Measurements from ENCODE around the gene DGKH. TPM values are rescaled to one million over a fixed set of nuclear protein-coding genes. Genes with fewer than 3 reads are reported as not detected.
"Not testable (repeated sequence)": the region's sequence is repeated elsewhere in the genome, so short reads cannot be mapped to it uniquely, and the experiment has no call there.

DGKH gene
- total RNA-seq, 4 donors from 2014 or later = 18.6 to 32.5 (median 19.6) TPM

- Histone ChIP-seq H3K9me3 (no peaks in the 10 kb centered on the region), H3K4me1 (no peaks in the 10 kb centered on the region), H3K36me3 (peaks cover 0 to 19% of the 10 kb centered on the region in 2 donors), H3K27ac (no peak overlapping the region), H3K27me3 (no peaks in the 10 kb centered on the region), H3K4me3 (no peak overlapping the region)
- 73% methylated on average over 1 of the region's 1 CpG; no CpG with 5 or more reads in 1 of the 2 donors for WGBS, 2 donors (ENCODE audit: low coverage in 1 of 2)
- no peak for ATAC-seq
- no peak for TF ChIP-seq POLR2A (IDR thresholded peaks at IDR 0.05)
- no peak for TF ChIP-seq CTCF (IDR thresholded peaks at IDR 0.05)
- no peak for TF ChIP-seq EP300 (IDR thresholded peaks at IDR 0.05)
- TF ChIP-seq POLR2AphosphoS5 (IDR thresholded peaks at IDR 0.05) = no peak
Measured at GRCh38 chr13:42151781-42152180, 103.3 kb downstream of the DGKH start.

GRCh38 chr13:42152495-42152894, 104.0 kb downstream of the DGKH start:
- no peaks in the 10 kb centered on the region for H3K4me1 ChIP-seq
- TF ChIP-seq POLR2A (IDR thresholded peaks at IDR 0.05) (no peak), CTCF (IDR thresholded peaks at IDR 0.05) (no peak), EP300 (IDR thresholded peaks at IDR 0.05) (no peak), POLR2AphosphoS5 (IDR thresholded peaks at IDR 0.05) (no peak)
- ATAC-seq = no peak
- H3K9me3 ChIP-seq = no peaks in the 10 kb centered on the region
- H3K4me3 ChIP-seq = no peak overlapping the region
- WGBS, 2 donors (ENCODE audit: low coverage in 1 of 2) = 72 to 74% methylated on average over 2 to 3 of the region's 4 CpGs
- peaks cover 0 to 27% of the 10 kb centered on the region in 2 donors for H3K36me3 ChIP-seq
- no peaks in the 10 kb centered on the region for H3K27me3 ChIP-seq
- no peak overlapping the region for H3K27ac ChIP-seq

- no peaks in the 10 kb centered on the region for H3K27me3 ChIP-seq
- H3K9me3 ChIP-seq = no peaks in the 10 kb centered on the region
- no peak for TF ChIP-seq EP300 (IDR thresholded peaks at IDR 0.05)
- no peak for TF ChIP-seq POLR2AphosphoS5 (IDR thresholded peaks at IDR 0.05)
- TF ChIP-seq CTCF (IDR thresholded peaks at IDR 0.05) = no peak
- TF ChIP-seq POLR2A (IDR thresholded peaks at IDR 0.05) = no peak
- WGBS, 2 donors (ENCODE audit: low coverage in 1 of 2) = 80 to 87% methylated on average over 3 of the region's 3 CpGs
- H3K4me3 ChIP-seq = no peak overlapping the region
- no peaks in the 10 kb centered on the region for H3K4me1 ChIP-seq
- ATAC-seq = no peak
- H3K36me3 ChIP-seq = peaks cover 0 to 36% of the 10 kb centered on the region in 2 donors
- no peak overlapping the region for H3K27ac ChIP-seq
Measured at GRCh38 chr13:42153199-42154113, 105.0 kb downstream of the DGKH start.

GRCh38 chr13:42155251-42155650, 106.8 kb downstream of the DGKH start:
- H3K4me3 ChIP-seq = no peak overlapping the region
- WGBS, 2 donors (ENCODE audit: low coverage in 1 of 2) = 66 to 81% methylated on average over 3 of the region's 3 CpGs
- no peaks in the 10 kb centered on the region for H3K4me1 ChIP-seq
- TF ChIP-seq EP300 (IDR thresholded peaks at IDR 0.05) = no peak
- no peak for TF ChIP-seq POLR2A (IDR thresholded peaks at IDR 0.05)
- no peak for TF ChIP-seq POLR2AphosphoS5 (IDR thresholded peaks at IDR 0.05)
- no peak for TF ChIP-seq CTCF (IDR thresholded peaks at IDR 0.05)
- peaks cover 0 to 51% of the 10 kb centered on the region in 2 donors for H3K36me3 ChIP-seq
- H3K27me3 ChIP-seq = no peaks in the 10 kb centered on the region
- H3K9me3 ChIP-seq = no peaks in the 10 kb centered on the region
- H3K27ac ChIP-seq = no peak overlapping the region
- no peak for ATAC-seq

- ATAC-seq, H3K27me3 ChIP-seq, H3K9me3 ChIP-seq, H3K4me1 ChIP-seq, H3K27ac ChIP-seq, H3K4me3 ChIP-seq: not testable (repeated sequence)
- peaks cover 0 to 55% of the 10 kb centered on the region in 2 donors for H3K36me3 ChIP-seq
- 71 to 100% methylated on average over 1 to 2 of the region's 2 CpGs for WGBS, 2 donors (ENCODE audit: low coverage in 1 of 2)
Measured at GRCh38 chr13:42163338-42163737, 114.9 kb downstream of the DGKH start.

GRCh38 chr13:42163910-42164309, 115.5 kb downstream of the DGKH start:
- H3K36me3 ChIP-seq = peaks cover 0 to 55% of the 10 kb centered on the region in 2 donors
- not testable (repeated sequence) for H3K27ac ChIP-seq, ATAC-seq, H3K4me1 ChIP-seq, H3K27me3 ChIP-seq, H3K9me3 ChIP-seq, H3K4me3 ChIP-seq

All from gastroesophageal sphincter (tissue), 4 donors.